Ishikawa (cell line): Measurements from ENCODE around the gene SH3RF1.

Experiments
- CEBPB ChIP-seq: IDR thresholded peaks from 2 replicates; pipeline ENCODE4 v1.6.1; 2012
- EGR1 ChIP-seq: IDR thresholded peaks from 2 replicates; pipeline ENCODE4 v1.6.1; 2012
- EP300 ChIP-seq: IDR thresholded peaks from 2 replicates; pipeline ENCODE4 v1.6.1; 2012; ENCODE audit warnings: borderline replicate concordance
- FOXM1 ChIP-seq: IDR thresholded peaks from 2 replicates; pipeline ENCODE4 v1.6.1; 2012; ENCODE audit warnings: low read depth, borderline replicate concordance
- MAX ChIP-seq: IDR thresholded peaks from 2 replicates; pipeline ENCODE4 v1.6.1; 2012
- NFIC ChIP-seq: IDR thresholded peaks from 2 replicates; pipeline ENCODE4 v1.6.1; 2012
- RAD21 ChIP-seq: IDR thresholded peaks from 2 replicates; pipeline ENCODE4 v1.6.1; 2012; ENCODE audit warnings: low read depth
- REST ChIP-seq: IDR thresholded peaks from 2 replicates; pipeline ENCODE4 v1.6.1; 2012; ENCODE audit warnings: low read depth, mild to moderate bottlenecking
- TAF1 ChIP-seq: IDR thresholded peaks from 2 replicates; pipeline ENCODE4 v1.6.1; 2012; ENCODE audit warnings: low read depth, mild to moderate bottlenecking
- TCF12 ChIP-seq: IDR thresholded peaks from 2 replicates; pipeline ENCODE4 v1.6.1; 2012; ENCODE audit warnings: low read depth
- USF1 ChIP-seq: IDR thresholded peaks from 2 replicates; pipeline ENCODE4 v1.6.1; 2012

GRCh38 chr4:169099771-169100180, 171.0 kb downstream of the SH3RF1 start:
- TF ChIP-seq USF1 (no peak), EGR1 (no peak), MAX (no peak), RAD21 (no peak), NFIC (no peak), EP300 (no peak), REST (no peak), TCF12 (no peak), CEBPB (no peak), TAF1 (no peak), FOXM1 (no peak)
